ENCODE measurements around the gene LSM14B. TPM values are rescaled to one million over a fixed set of nuclear protein-coding genes. Genes with fewer than 3 reads are reported as not detected.
A peak's percentile ranks its signal among the peaks of the same experiment; 100 is the strongest.

The LSM14B gene
- polyA plus RNA-seq, 1 donor, result 47.6 TPM

DNA sequence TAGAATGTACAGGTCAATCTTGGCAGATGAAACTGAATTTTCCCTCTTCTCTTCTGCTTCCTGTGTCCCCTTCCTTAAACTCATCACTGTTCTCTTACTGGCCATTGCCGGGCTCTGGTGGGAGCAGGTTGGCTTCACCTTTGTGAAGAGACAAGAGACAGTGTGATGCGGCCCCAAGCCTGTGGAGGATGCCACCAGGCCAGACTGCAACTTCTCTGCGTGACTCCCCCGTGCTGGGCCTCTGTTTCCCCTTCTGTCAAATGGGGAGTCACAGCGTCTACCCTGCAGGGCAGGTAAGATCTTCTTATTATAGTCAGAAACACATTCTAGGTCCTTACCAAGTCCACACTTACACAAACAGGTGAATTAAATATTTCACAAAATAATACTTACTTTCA lies 1.9 kb upstream of the LSM14B start:
- DNase-seq, result no peak
- Histone ChIP-seq H3K4me1 (ENCODE audit: control insufficient read depth, insufficient read depth, low read length) (peaks cover 34% of the 10 kb centered on the region), H3K36me3 (ENCODE audit: control insufficient read depth, insufficient read depth, low read length) (peaks cover 9% of the 10 kb centered on the region), H3K4me3 (ENCODE audit: low read length) (no peak overlapping the region), H3K9me3 (ENCODE audit: control insufficient read depth, low read depth, low read length) (no peaks in the 10 kb centered on the region), H3K27me3 (ENCODE audit: control insufficient read depth, insufficient read depth, low read length) (no peaks in the 10 kb centered on the region), H3K27ac (ENCODE audit: low read length) (peak overlapping the region; percentile 99)
- WGBS (ENCODE audit: insufficient coverage, low lambda C conversion rate), result no CpG with 5 or more reads among the region's 5 CpGs

- WGBS (ENCODE audit: insufficient coverage, low lambda C conversion rate), result no CpG with 5 or more reads among the region's 45 CpGs
- no peaks in the 10 kb centered on the region for H3K27me3 ChIP-seq (ENCODE audit: control insufficient read depth, insufficient read depth, low read length)
- peak overlapping the region; percentile 61 for H3K4me3 ChIP-seq (ENCODE audit: low read length)
- H3K9me3 ChIP-seq (ENCODE audit: control insufficient read depth, low read depth, low read length), result no peaks in the 10 kb centered on the region
- H3K27ac ChIP-seq (ENCODE audit: low read length), result peak overlapping the region; percentile 99
- no peak for DNase-seq
- H3K36me3 ChIP-seq (ENCODE audit: control insufficient read depth, insufficient read depth, low read length), result peaks cover 17% of the 10 kb centered on the region
- peaks cover 34% of the 10 kb centered on the region for H3K4me1 ChIP-seq (ENCODE audit: control insufficient read depth, insufficient read depth, low read length)
Observed at GRCh38 chr20:62120990-62121775, 1.1 kb upstream of the LSM14B start.

DNA sequence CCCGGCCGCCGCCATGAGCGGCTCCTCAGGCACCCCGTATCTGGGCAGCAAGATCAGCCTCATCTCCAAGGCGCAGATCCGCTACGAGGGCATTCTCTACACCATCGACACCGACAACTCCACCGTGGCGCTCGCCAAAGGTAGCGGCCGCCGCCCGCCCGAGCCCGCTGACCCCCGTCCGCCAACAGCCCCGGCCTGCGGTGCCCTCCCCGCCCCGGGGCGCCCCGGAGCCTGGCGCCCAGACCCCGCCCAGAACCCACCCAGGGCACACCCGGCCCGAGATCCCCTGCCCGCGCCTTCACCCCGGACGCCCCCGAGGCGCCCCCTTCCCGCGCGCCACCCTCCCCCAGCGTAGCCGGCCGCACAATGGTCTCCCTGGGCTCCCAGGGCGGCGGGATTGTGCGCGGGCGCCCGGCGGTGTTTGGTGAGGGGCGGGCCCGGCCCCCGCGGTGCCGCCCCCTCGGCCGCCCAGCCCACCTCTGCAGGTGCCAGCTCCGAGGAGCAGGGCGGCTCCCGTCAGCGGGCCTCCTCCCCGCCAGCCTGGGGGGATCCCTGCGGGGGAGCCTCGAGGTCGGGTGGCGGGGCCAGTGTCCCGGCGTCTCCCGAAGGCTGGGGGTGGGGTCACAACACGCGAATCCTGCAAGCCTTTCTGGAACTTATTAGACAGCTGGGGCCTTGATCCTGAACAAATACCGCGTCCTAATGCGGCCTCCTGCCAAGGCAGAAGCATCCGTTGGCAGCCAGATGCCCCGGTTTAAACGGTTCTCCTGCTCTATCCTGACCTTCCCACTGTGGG lies 577 bp downstream of the LSM14B start:
- WGBS (ENCODE audit: insufficient coverage, low lambda C conversion rate), result no CpG with 5 or more reads among the region's 77 CpGs
- DNase-seq, result peak in 1 of 2 donors; percentile 69
- Histone ChIP-seq H3K4me1 (ENCODE audit: control insufficient read depth, insufficient read depth, low read length) (peaks cover 32% of the 10 kb centered on the region), H3K27ac (ENCODE audit: low read length) (peak overlapping the region; percentile 68), H3K27me3 (ENCODE audit: control insufficient read depth, insufficient read depth, low read length) (no peaks in the 10 kb centered on the region), H3K4me3 (ENCODE audit: low read length) (peak overlapping the region; percentile 53), H3K36me3 (ENCODE audit: control insufficient read depth, insufficient read depth, low read length) (peaks cover 34% of the 10 kb centered on the region), H3K9me3 (ENCODE audit: control insufficient read depth, low read depth, low read length) (no peaks in the 10 kb centered on the region)

DNA sequence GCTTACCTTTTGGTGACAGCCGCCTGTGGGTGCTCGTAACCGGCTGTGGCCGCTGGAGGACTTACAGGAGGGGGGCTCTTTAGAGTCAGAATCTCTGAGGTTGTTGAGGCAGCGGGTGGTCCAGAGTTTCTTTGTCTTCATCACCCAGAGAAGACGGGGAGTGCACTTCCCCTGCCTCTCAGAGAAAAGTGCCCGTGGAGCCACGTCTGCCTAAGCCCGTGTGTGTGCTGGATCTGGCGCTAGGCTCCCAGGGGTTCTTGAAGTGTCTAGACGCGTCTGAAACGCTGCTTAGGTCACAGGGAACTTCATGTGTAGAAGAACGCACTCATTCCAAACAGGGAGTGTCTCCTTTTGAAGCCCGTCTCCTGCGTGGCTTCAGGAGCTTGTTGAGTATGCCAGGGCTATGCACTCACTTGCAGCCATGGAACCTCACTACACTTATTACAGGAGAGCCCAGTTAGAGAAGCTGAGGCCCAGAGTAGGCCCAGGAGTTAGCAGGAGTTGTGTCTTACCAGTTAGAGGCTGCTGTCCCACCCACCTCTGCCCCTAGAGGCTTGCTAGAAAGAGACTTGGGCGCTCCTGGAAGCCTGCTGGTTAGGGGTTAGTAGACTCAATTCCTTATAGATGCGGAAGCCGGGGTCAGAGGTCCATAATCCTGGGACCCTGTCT lies 1.3 kb downstream of the LSM14B start:
- WGBS (ENCODE audit: insufficient coverage, low lambda C conversion rate), result no CpG with 5 or more reads among the region's 19 CpGs
- Histone ChIP-seq H3K36me3 (ENCODE audit: control insufficient read depth, insufficient read depth, low read length) (peaks cover 41% of the 10 kb centered on the region), H3K4me3 (ENCODE audit: low read length) (peak overlapping the region; percentile 53), H3K27ac (ENCODE audit: low read length) (peak overlapping the region; percentile 49), H3K9me3 (ENCODE audit: control insufficient read depth, low read depth, low read length) (no peaks in the 10 kb centered on the region), H3K27me3 (ENCODE audit: control insufficient read depth, insufficient read depth, low read length) (no peaks in the 10 kb centered on the region), H3K4me1 (ENCODE audit: control insufficient read depth, insufficient read depth, low read length) (peaks cover 28% of the 10 kb centered on the region)
- peak in 1 of 2 donors; percentile 37 for DNase-seq

DNA sequence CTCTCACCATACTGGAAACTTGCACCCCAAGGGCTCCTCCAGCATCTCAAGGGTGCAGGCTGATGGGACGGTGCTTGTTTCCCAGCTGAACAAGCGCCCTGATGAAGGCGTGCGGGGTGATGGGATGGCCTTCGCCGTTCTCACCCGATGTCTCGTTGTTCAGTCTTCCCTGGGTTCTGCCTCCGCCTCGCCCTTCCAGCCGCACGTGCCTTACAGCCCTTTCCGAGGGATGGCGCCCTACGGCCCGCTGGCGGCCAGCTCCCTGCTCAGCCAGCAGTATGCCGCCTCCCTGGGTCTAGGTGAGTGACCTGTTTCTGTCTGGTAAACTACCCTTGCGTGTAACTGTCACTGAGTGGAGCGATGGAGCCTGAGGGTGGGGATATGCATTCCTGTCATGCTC lies 3.9 kb downstream of the LSM14B start:
- Histone ChIP-seq H3K4me1 (ENCODE audit: control insufficient read depth, insufficient read depth, low read length) (peaks cover 4% of the 10 kb centered on the region), H3K27ac (ENCODE audit: low read length) (no peak overlapping the region), H3K4me3 (ENCODE audit: low read length) (no peak overlapping the region), H3K36me3 (ENCODE audit: control insufficient read depth, insufficient read depth, low read length) (peaks cover 67% of the 10 kb centered on the region), H3K27me3 (ENCODE audit: control insufficient read depth, insufficient read depth, low read length) (no peaks in the 10 kb centered on the region), H3K9me3 (ENCODE audit: control insufficient read depth, low read depth, low read length) (no peaks in the 10 kb centered on the region)
- WGBS (ENCODE audit: insufficient coverage, low lambda C conversion rate), result no CpG with 5 or more reads among the region's 20 CpGs
- no peak for DNase-seq

DNA sequence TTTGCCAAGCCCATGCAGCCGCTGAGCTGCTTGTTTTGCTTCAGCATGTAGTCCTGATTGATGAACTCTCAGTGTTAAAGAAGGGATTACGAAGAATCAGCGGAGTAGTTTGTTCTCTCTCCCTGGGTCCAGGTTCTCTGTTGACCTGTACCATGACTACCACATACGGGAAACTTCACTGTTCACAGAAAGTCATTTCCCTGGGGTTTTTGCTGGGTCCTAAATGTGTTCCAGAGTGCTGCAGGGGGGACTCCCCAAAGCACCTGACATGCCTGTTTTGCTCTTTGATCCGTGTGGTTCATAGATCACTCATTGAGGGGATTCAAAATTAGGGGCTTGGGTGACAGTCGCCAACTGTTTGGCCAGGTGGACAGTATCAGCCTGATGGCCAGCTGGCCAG lies 5.5 kb downstream of the LSM14B start:
- Histone ChIP-seq H3K27me3 (ENCODE audit: control insufficient read depth, insufficient read depth, low read length) (no peaks in the 10 kb centered on the region), H3K4me3 (ENCODE audit: low read length) (no peak overlapping the region), H3K27ac (ENCODE audit: low read length) (no peak overlapping the region), H3K36me3 (ENCODE audit: control insufficient read depth, insufficient read depth, low read length) (peaks cover 83% of the 10 kb centered on the region), H3K9me3 (ENCODE audit: control insufficient read depth, low read depth, low read length) (no peaks in the 10 kb centered on the region), H3K4me1 (ENCODE audit: control insufficient read depth, insufficient read depth, low read length) (peaks cover 4% of the 10 kb centered on the region)
- WGBS (ENCODE audit: insufficient coverage, low lambda C conversion rate), result no CpG with 5 or more reads among the region's 6 CpGs
- no peak for DNase-seq

DNA sequence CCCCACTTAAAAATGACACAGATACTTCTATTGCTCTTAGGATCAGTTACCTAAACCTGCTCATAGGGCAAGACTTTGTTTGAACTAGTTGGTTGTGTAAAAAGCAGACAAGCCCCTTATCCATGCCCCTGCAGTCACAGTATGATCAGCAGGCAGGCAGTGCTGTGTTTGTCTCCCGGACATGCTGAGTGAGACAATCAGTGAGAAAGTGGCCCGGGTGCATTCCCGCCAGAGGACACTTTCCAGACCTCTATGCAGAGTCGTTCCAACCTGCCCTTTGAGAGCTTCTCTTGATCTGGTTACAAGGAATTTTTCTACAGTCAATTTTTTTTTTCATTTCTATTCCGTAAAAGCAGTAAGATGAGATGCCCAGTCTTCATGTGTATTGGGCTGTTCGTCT lies 6.2 kb downstream of the LSM14B start:
- WGBS (ENCODE audit: insufficient coverage, low lambda C conversion rate), result no CpG with 5 or more reads among the region's 6 CpGs
- peaks cover 90% of the 10 kb centered on the region for H3K36me3 ChIP-seq (ENCODE audit: control insufficient read depth, insufficient read depth, low read length)
- no peak for DNase-seq
- no peaks in the 10 kb centered on the region for H3K27me3 ChIP-seq (ENCODE audit: control insufficient read depth, insufficient read depth, low read length)
- H3K4me1 ChIP-seq (ENCODE audit: control insufficient read depth, insufficient read depth, low read length), result peaks cover 4% of the 10 kb centered on the region
- no peak overlapping the region for H3K4me3 ChIP-seq (ENCODE audit: low read length)
- no peaks in the 10 kb centered on the region for H3K9me3 ChIP-seq (ENCODE audit: control insufficient read depth, low read depth, low read length)
- H3K27ac ChIP-seq (ENCODE audit: low read length), result no peak overlapping the region

DNA sequence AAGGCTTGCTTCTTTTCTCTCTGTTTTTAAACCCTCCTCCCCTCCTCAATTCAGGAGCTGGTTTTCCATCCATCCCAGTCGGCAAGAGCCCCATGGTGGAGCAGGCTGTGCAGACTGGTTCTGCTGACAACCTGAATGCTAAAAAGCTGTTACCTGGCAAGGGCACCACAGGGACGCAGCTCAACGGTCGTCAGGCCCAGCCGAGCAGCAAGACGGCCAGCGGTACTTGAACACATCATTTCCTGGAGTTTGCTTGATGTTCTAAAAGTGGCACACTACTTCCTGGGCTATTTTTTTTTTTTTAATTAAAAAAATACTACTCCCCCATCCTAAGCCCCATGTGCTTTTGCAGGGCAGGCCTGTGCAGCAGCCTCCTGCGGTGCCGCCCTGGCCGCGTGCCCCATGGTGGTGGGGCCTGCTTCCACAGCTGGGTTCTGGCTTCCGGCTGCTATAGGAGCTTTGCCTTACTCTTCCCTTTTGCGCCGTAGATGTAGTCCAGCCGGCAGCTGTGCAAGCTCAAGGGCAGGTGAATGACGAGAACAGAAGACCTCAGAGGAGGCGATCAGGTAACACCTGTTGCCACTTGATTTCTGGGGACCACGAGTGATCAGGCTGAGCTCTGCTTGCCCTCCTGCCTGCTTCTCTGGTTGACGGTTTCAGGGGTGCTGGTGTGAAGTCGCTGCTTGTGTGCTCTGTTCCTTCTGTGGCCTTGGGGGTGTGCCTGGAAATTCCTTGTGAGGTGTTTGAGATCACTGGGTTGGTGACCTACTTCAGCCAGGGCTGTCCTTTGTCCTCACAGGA lies 7.7 kb downstream of the LSM14B start:
- H3K4me3 ChIP-seq (ENCODE audit: low read length), result no peak overlapping the region
- peaks cover 99% of the 10 kb centered on the region for H3K36me3 ChIP-seq (ENCODE audit: control insufficient read depth, insufficient read depth, low read length)
- H3K27ac ChIP-seq (ENCODE audit: low read length), result no peak overlapping the region
- no peaks in the 10 kb centered on the region for H3K9me3 ChIP-seq (ENCODE audit: control insufficient read depth, low read depth, low read length)
- WGBS (ENCODE audit: insufficient coverage, low lambda C conversion rate), result no CpG with 5 or more reads among the region's 20 CpGs
- H3K4me1 ChIP-seq (ENCODE audit: control insufficient read depth, insufficient read depth, low read length), result no peaks in the 10 kb centered on the region
- DNase-seq, result no peak
- no peaks in the 10 kb centered on the region for H3K27me3 ChIP-seq (ENCODE audit: control insufficient read depth, insufficient read depth, low read length)

DNA sequence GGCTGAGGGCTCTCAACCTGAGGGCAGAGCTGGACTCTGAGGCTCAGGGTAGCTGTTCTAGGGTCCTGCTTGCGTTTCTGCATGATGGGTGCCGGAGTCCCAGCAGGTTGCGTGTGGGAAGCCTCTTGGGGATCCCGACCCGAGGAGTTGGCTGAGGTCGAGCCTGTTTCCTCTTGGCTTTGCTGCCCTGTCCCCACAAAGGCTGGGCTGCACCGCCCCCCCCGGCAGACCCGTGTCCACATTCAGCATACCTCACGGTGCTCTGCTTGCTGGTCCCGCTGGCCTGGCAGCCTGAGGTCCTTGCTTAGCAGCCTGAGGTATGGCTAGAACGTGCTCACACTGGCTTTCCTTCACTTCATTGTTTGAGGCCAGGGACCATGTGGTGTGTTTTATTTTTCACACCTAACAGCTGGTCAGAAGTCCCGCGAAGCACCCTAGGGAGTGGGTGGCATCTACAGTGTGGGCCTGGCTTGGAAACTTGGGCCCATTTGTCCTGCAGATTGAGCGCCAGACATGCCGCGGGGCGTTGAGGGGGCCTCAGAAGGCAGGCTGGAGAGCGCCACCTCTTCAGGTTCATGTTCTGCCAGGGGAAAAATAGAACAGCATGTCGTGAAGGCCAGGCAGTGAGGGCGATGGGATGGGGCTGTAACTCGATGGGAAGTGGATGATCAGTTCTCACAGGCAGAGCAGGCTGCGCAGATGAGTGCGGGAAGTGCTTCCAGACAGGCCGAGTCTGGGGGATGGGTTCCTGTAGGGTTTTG lies 9.5 kb downstream of the LSM14B start:
- no peak for DNase-seq
- WGBS (ENCODE audit: insufficient coverage, low lambda C conversion rate), result no CpG with 5 or more reads among the region's 25 CpGs
- Histone ChIP-seq H3K27me3 (ENCODE audit: control insufficient read depth, insufficient read depth, low read length) (no peaks in the 10 kb centered on the region), H3K9me3 (ENCODE audit: control insufficient read depth, low read depth, low read length) (no peaks in the 10 kb centered on the region), H3K4me3 (ENCODE audit: low read length) (no peak overlapping the region), H3K4me1 (ENCODE audit: control insufficient read depth, insufficient read depth, low read length) (no peaks in the 10 kb centered on the region), H3K36me3 (ENCODE audit: control insufficient read depth, insufficient read depth, low read length) (peaks cover 98% of the 10 kb centered on the region), H3K27ac (ENCODE audit: low read length) (no peak overlapping the region)

All from large intestine (tissue), 3 donors.